ENCODE data around the gene ARL16.

Gene ARL16

DNA sequence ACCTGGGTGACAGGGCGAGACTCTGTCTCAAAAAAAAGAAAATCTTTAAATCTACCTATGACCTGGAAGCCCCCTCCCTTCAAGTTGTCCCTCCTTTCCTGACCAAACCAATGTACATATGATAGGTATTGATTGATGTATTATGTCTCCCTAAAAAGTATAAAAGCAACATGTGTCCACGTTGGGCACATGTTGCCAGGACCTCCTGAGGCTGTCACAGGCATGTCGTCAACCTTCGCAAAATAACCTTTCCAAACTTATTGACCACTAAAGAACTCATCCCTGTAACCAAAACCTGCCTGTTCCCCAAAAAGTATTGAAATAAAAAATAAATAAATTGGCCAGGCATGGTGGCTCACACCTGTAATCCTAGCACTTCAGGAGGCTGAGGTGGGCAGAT lies 21.6 kb downstream of the ARL16 start:
- no peak for DNase-seq (ENCODE audit: low spot score)
- TF ChIP-seq, protein P1, sequence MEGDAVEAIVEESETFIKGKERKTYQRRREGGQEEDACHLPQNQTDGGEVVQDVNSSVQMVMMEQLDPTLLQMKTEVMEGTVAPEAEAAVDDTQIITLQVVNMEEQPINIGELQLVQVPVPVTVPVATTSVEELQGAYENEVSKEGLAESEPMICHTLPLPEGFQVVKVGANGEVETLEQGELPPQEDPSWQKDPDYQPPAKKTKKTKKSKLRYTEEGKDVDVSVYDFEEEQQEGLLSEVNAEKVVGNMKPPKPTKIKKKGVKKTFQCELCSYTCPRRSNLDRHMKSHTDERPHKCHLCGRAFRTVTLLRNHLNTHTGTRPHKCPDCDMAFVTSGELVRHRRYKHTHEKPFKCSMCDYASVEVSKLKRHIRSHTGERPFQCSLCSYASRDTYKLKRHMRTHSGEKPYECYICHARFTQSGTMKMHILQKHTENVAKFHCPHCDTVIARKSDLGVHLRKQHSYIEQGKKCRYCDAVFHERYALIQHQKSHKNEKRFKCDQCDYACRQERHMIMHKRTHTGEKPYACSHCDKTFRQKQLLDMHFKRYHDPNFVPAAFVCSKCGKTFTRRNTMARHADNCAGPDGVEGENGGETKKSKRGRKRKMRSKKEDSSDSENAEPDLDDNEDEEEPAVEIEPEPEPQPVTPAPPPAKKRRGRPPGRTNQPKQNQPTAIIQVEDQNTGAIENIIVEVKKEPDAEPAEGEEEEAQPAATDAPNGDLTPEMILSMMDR (IDR thresholded peaks at IDR 0.05; ENCODE audit: extremely low read depth, missing control alignments), result no peak

GRCh38 chr17:81660441-81660840 lies 23.2 kb downstream of the ARL16 start:
- no peak for DNase-seq (ENCODE audit: low spot score)
- TF ChIP-seq, protein P1 (IDR thresholded peaks at IDR 0.05; ENCODE audit: extremely low read depth, missing control alignments), result no peak

DNA sequence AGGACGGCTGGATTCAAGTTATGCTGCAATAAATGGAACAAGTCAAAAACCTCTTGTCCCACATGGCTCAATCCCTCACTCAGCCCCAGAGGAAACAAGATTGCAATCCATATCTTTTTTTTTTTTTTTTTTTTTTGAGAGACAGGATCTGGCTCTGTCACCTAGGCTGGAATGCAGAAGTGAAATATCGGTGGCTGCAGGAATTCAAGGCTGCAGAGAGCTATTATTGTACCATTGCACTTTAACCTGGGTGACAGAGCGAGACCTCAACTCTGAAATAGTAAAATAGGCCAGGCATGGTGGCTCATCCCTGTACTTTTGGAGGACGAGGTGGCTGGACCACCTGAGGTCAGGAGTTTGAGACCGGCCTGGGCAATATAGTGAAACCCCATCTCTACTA lies 24.6 kb downstream of the ARL16 start:
- DNase-seq (ENCODE audit: low spot score), result no peak
- TF ChIP-seq, protein P1 (IDR thresholded peaks at IDR 0.05; ENCODE audit: extremely low read depth, missing control alignments), result no peak

DNA sequence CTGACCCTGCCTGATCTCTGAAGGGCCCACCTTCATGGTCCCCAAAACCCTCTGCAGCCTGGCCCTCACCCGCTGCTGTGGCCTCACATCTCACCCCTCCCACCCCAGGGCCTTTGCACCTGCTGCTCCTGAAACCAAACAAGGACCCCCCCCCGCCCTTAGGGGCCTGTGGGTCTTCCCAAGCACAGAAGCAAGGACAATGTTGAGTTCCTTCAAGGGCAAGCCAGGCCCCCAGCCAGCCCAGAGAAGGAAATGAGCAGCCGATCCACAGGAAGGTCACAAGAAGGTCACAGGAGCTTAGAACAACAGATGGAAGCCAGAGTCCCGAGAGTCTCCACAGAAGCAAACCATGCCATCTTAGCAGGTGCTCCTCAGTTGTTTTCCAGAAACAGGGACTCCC lies 26.8 kb downstream of the ARL16 start:
- no peak for DNase-seq (ENCODE audit: low spot score)
- TF ChIP-seq, protein P1 (IDR thresholded peaks at IDR 0.05; ENCODE audit: extremely low read depth, missing control alignments), result no peak

DNA sequence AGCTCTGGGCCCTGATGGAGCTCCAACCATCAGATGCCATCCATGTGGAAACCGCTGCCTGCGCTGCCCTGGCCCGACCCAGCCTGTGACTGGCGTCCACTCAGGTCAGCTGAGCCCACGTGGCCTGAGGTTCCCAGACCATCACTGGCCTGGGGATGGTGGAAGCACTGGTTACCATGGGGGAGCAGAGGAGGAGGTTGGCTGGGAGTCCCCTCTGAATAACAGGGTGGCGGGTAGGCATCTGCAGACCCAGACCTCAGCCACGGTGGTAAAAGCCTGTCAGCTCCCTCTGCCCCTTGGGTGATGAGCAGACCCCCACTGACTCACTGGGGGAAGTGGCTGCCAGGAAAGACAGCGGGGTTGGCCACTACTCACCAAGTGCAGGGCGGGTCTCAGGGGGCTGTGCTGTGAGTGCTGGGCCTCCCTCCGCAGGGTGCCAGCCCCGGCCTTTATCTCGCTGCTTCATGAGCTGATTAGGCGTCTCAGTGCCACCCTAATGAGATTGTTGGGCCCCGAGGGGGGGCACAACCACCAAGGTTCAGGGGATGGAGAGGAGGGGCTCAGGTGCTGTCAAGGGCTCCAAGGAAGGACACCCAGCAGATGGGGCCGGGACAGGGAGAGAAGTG lies 27.4 kb downstream of the ARL16 start, which contains the start of gene PDE6G:
PDE6G (minus strand) TSS at position 425 of the 626 bp plus-strand sequence. CDS start 3,237 bp downstream, outside the sequence.
- no peak for DNase-seq (ENCODE audit: low spot score)
- TF ChIP-seq, protein P1 (IDR thresholded peaks at IDR 0.05; ENCODE audit: extremely low read depth, missing control alignments), result no peak

- TF ChIP-seq, protein P1 (IDR thresholded peaks at IDR 0.05; ENCODE audit: extremely low read depth, missing control alignments), result no peak
- no peak for DNase-seq (ENCODE audit: low spot score)
Measured at GRCh38 chr17:81655378-81656117, 28.0 kb downstream of the ARL16 start.

All from GM20000 (cell line).